ENCODE data around the gene KCNQ5. TPM values are rescaled to one million over a fixed set of nuclear protein-coding genes. Genes with fewer than 3 reads are reported as not detected.

The KCNQ5 gene
- total and polyA plus RNA-seq, 2 of the 8 experiments (the other 6 are each of a cell fraction or from before 2014, with no cell fraction given): 0.83 to 1.2 TPM

- TF ChIP-seq CHD7 (IDR thresholded peaks at IDR 0.05; ENCODE audit: insufficient replicate concordance, low read length): no peak
- no peak for TF ChIP-seq CHD2 (IDR thresholded peaks at IDR 0.05; ENCODE audit: low read length)
- TF ChIP-seq SIRT6 (IDR thresholded peaks at IDR 0.05; ENCODE audit: low read length): no peak
These were observed 9.6 kb downstream of the KCNQ5 start (continued) for GRCh38 chr6:72631480-72631879.

Measured in H1 (cell line).